ENCODE data around the gene GTF3C5. TPM values are rescaled to one million over a fixed set of nuclear protein-coding genes. Genes with fewer than 3 reads are reported as not detected.

GTF3C5 gene
- total and polyA plus RNA-seq, 10 of the 15 experiments (the other 5 are each of a cell fraction or from before 2014, with no cell fraction given): 2.2 to 81.1 (median 68.7) TPM

- TF ChIP-seq ZSCAN29 (IDR thresholded peaks at IDR 0.05) (no peak), ATF3 (IDR thresholded peaks at IDR 0.05; ENCODE audit: borderline replicate concordance, extremely low read depth, low read depth, low read length) (no peak)
These were observed 48.3 kb upstream of the GTF3C5 start (continued) for GRCh38 chr9:132982458-132982857.

GRCh38 chr9:132983491-132984201 is 47.2 kb upstream of the GTF3C5 start:
- in situ Hi-C loops (cut with MboI): no loop called here
- Histone ChIP-seq H3K27ac (ENCODE audit: control insufficient read depth, insufficient read depth) (no peak overlapping the region), H3K9me3 (replicated peaks; ENCODE audit: control insufficient read depth, insufficient read depth, low read length) (no peaks in the 10 kb centered on the region), H3K27me3 (replicated peaks in 1 of 2; ENCODE audit: control insufficient read depth in 2 of 2, insufficient read depth in 2 of 2, low read length in 1 of 2) (peaks cover 4 to 8% of the 10 kb centered on the region in 2 experiments; a peak in 2 of 4 replicates), H2AFZ (ENCODE audit: control insufficient read depth, low read depth, low read length) (no peak overlapping the region), H4K20me1 (ENCODE audit: control insufficient read depth, insufficient read depth) (no peaks in the 10 kb centered on the region), H3K79me2 (ENCODE audit: control insufficient read depth, insufficient read depth, low read length) (no peaks in the 10 kb centered on the region), H3K4me3 (no peak overlapping the region), H3K36me3 (ENCODE audit: control insufficient read depth in 2 of 2, insufficient read depth in 2 of 2, low read length in 1 of 2) (no peaks in the 10 kb centered on the region), H3K9ac (ENCODE audit: control insufficient read depth, insufficient read depth, low read length) (no peak overlapping the region), H3K4me1 (ENCODE audit: control insufficient read depth, insufficient read depth, low read length) (no peaks in the 10 kb centered on the region), H3K4me2 (ENCODE audit: control insufficient read depth, insufficient read depth) (no peak overlapping the region)
- ChIA-PET SMC1A (ENCODE audit: uncharacterized antibody, unreplicated experiment) (no interaction called here), RAD21 (ENCODE audit: unreplicated experiment) (no interaction called here), CTCF (interaction anchor here (0.7 to 1.4 kb wide), 3 partner anchors 8 to 39 kb away, joined by 3 read pairs; no protein-coding TSS in a partner anchor), POLR2A (no interaction called here)
- BruUV-seq (replicated peaks): no TSS peak
- no peak for TF ChIP-seq MTA2 (IDR thresholded peaks at IDR 0.05; ENCODE audit: low read depth)
- no peak for TF ChIP-seq TARDBP (IDR thresholded peaks at IDR 0.05; ENCODE audit: borderline replicate concordance)
- no peak for TF ChIP-seq ATF3 (IDR thresholded peaks at IDR 0.05; ENCODE audit: borderline replicate concordance, extremely low read depth, low read depth, low read length)
- no peak for TF ChIP-seq HSF1 (IDR thresholded peaks at IDR 0.05; ENCODE audit: low read depth, low read length)
- TF ChIP-seq EP300 (IDR thresholded peaks at IDR 0.05; ENCODE audit: borderline replicate concordance in 1 of 2, control insufficient read depth in 1 of 2, low read depth in 2 of 2, low read length in 2 of 2): no peak
- TF ChIP-seq CHD4 (IDR thresholded peaks at IDR 0.05): no peak
- TF ChIP-seq E2F8 (IDR thresholded peaks at IDR 0.05; ENCODE audit: low read depth, partially characterized antibody): no peak
- TF ChIP-seq MTA3 (IDR thresholded peaks at IDR 0.05; ENCODE audit: borderline replicate concordance, low read length): no peak
- TF ChIP-seq ETV6 (conservative IDR thresholded peaks at IDR 0.05 in 1 of 2, IDR thresholded peaks at IDR 0.05 in 1 of 2; ENCODE audit: borderline replicate concordance in 1 of 2, low read depth in 1 of 2): no peak
- no peak for TF ChIP-seq POLR2A (IDR thresholded peaks at IDR 0.05; ENCODE audit: low read depth, low read length)
- FAIRE-seq (no peak), ATAC-seq (no peak), DNase-seq (ENCODE audit: low read depth, low spot score) (no peak)
- intact Hi-C loops (cut with micrococcal nuclease; ENCODE audit: unreplicated experiment): no loop called here
- WGBS (ENCODE audit: insufficient coverage, insufficient replicate concordance, low lambda C conversion rate, missing lambda C conversion rate): 59% methylated on average over 9 of the region's 11 CpGs
